HEK293 (cell line): ENCODE data around the gene AGPAT1.

Experiments used
- KLF9 ChIP-seq: fragments of 450-650 bp; formaldehyde crosslinking; IDR thresholded peaks from 2 replicates; pipeline ENCODE4 v1.5.1; 2016; ENCODE audit warnings: missing biosample characterization, missing genetic modification characterization, low read depth
- ZNF335 ChIP-seq: fragments of 450-650 bp; formaldehyde crosslinking; conservative IDR thresholded peaks from 2 replicates; pipeline ENCODE4 v1.5.1; 2016; ENCODE audit warnings: missing biosample characterization, missing genetic modification characterization
- TF ChIP-seq, protein P1 (sequence below): fragments of 450-650 bp; formaldehyde crosslinking; IDR thresholded peaks from 2 replicates; pipeline ENCODE4 v1.5.1; 2016; ENCODE audit warnings: missing biosample characterization, missing genetic modification characterization

DNA sequence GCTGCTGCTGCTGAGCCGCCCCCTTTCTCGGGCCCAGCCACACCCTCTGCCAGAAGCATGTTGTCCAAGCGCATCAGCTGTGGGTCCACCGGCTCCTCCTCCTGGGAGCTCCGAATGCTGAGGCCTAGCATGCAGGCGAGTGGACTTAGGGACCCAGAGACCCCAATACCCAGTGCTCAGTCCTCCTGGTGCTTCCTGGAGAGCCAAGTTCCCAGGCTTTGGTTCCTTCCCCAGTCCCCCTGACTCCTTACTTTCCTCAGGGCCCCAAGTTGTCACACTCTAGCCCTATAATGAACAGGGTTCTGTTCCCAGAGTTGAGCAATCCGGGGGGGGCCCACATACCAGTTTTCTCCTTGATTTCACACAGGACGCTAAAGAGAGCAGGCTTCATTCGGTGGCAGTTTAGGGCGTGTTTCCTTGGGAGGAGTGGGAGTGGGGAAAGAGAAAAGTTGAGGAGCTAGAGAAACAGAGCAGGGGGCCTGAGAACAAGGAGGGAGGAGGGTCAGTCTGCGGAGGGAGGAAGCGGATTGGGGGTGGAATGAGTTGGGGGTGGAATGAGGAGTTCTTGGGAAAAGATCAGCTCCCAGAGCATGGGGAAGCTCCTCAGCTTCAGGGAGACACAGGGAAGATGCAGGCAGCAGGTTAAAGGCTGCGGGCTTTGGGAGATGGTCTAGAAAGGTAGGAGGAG is 12.6 kb upstream of the AGPAT1 start:
- TF ChIP-seq, protein P1, sequence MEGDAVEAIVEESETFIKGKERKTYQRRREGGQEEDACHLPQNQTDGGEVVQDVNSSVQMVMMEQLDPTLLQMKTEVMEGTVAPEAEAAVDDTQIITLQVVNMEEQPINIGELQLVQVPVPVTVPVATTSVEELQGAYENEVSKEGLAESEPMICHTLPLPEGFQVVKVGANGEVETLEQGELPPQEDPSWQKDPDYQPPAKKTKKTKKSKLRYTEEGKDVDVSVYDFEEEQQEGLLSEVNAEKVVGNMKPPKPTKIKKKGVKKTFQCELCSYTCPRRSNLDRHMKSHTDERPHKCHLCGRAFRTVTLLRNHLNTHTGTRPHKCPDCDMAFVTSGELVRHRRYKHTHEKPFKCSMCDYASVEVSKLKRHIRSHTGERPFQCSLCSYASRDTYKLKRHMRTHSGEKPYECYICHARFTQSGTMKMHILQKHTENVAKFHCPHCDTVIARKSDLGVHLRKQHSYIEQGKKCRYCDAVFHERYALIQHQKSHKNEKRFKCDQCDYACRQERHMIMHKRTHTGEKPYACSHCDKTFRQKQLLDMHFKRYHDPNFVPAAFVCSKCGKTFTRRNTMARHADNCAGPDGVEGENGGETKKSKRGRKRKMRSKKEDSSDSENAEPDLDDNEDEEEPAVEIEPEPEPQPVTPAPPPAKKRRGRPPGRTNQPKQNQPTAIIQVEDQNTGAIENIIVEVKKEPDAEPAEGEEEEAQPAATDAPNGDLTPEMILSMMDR (tag by site-specific recombination), result no peak
- TF ChIP-seq ZNF335, result no peak
- TF ChIP-seq KLF9, result no peak
